Activated CD4-positive, alpha-beta T cell treated with anti-CD3 and anti-CD28 coated beads, Interleukin-2, amount 10 ng/mL, durations not matched to agents 7 days and 5 days (primary cell): Measurements from ENCODE around the gene MPP4. TPM values are rescaled to one million over a fixed set of nuclear protein-coding genes. Genes with fewer than 3 reads are reported as not detected.

Experiments used
- CTCF ChIA-PET: fragments of 350-600 bp; sonication (Branson Sonifier 250); formaldehyde crosslinking; loops from one replicate; lab custom pipeline; 2021; ENCODE audit warnings: antibody characterized with exemption; lab: Charles Lee
- POLR2A ChIA-PET: fragments of 350-600 bp; sonication (Branson Sonifier 250); formaldehyde crosslinking; loops from one replicate; lab custom pipeline; 2021; ENCODE audit warnings: antibody characterized with exemption; lab: Charles Lee
- DNase-seq: peaks from one replicate; pipeline ENCODE4 v3.0.0-alpha.2; 2020
- H3K27ac Mint-ChIP-seq: one replicate; pipeline ENCODE4 v1.8.0; 2021; ENCODE audit warnings: mild to moderate bottlenecking, moderate library complexity, mixed read lengths
- H3K27me3 Mint-ChIP-seq: one replicate; pipeline ENCODE4 v1.8.0; 2021; ENCODE audit warnings: mixed read lengths
- H3K36me3 Mint-ChIP-seq: one replicate; pipeline ENCODE4 v1.8.0; 2021; ENCODE audit warnings: low read depth, mixed read lengths
- H3K4me1 Mint-ChIP-seq: one replicate; pipeline ENCODE4 v1.8.0; 2021; ENCODE audit warnings: mixed read lengths
- H3K4me3 Mint-ChIP-seq: one replicate; pipeline ENCODE4 v1.8.0; 2021; ENCODE audit warnings: mild to moderate bottlenecking, moderate library complexity, mixed read lengths
- H3K9me3 Mint-ChIP-seq: one replicate; pipeline ENCODE4 v1.8.0; 2021; ENCODE audit warnings: mixed read lengths
- total RNA-seq, 2 experiments: library from RNA; stranded (reverse); gene quantifications; one replicate each; pipeline ENCODE4 v1.2.3, GENCODE V29; 2021

MPP4 gene
- total RNA-seq, 2 experiments from 2014 or later = not detected

DNA sequence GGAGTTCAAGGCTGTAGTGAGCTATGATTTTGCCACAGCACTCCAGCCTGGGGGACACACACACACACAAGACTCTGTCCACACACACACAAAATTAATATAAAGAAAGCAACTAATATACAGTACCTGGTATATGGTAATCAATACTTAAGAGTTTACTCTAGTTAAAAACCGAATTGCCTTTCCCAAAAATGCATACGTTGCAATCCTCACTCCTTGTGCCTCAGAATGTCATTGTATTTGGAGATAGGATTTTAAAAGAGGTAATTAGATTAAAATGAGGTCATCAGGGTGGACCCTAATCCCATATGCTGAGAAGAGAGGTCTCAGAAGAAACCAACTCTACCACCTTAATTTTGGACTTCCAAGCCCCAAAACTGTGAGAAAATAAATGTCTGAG lies 90.9 kb downstream of the MPP4 start:
- ChIA-PET CTCF (no interaction called here), POLR2A (no interaction called here)
- no peaks in the 10 kb centered on the region for H3K36me3 Mint-ChIP-seq
- no peak overlapping the region for H3K27ac Mint-ChIP-seq
- H3K27me3 Mint-ChIP-seq = peaks cover 33% of the 10 kb centered on the region
- no peaks in the 10 kb centered on the region for H3K4me1 Mint-ChIP-seq
- H3K9me3 Mint-ChIP-seq = peaks cover 4% of the 10 kb centered on the region
- no peak overlapping the region for H3K4me3 Mint-ChIP-seq
- DNase-seq = no peak

DNA sequence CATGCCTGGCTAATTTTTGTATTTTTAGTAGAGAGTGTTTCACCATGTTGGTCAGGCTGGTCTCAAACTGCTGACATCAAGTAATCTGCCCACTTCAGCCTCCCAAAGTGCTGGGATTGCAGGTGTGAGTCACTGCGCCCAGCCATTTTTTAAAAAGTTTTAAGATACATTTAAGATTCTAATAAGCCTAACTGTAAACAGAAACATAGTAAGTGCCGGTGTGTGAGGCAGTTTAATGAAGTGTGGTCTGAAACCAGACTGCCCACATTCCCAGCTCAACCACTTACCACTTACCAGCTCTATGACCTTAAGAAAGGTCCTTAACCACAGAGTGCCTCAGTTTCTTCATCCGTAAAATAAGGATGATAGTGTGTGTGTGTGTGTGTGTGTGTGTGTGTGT lies 97.5 kb downstream of the MPP4 start:
- Mint-ChIP-seq H3K9me3 (peaks cover 18% of the 10 kb centered on the region), H3K27me3 (peaks cover 26% of the 10 kb centered on the region), H3K4me1 (no peaks in the 10 kb centered on the region), H3K27ac (no peak overlapping the region), H3K36me3 (no peaks in the 10 kb centered on the region), H3K4me3 (no peak overlapping the region)
- DNase-seq = no peak
- CTCF ChIA-PET = no interaction called here
- POLR2A ChIA-PET = no interaction called here

DNA sequence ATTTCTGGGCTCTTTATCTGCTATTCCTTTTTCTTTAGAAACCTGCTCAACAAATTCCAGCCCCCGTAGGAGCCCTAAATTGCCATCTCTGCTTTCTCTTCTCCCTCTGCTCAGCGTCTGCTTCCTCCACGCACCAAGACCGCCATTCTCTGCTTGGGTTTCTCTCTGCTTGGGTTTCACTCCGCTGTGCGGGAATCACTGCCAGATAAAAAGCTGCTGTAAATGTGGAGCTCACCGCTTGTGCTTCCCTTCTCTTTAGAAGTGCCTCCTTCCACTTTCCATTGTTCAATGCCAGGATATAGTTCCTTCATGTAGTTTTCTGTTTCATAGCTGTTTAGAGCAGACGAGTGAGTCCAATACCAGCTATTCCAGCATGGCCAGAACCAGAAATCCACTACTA lies 101.0 kb downstream of the MPP4 start:
- no peak overlapping the region for H3K27ac Mint-ChIP-seq
- H3K4me3 Mint-ChIP-seq = no peak overlapping the region
- peaks cover 11% of the 10 kb centered on the region for H3K27me3 Mint-ChIP-seq
- no peak for DNase-seq
- no peaks in the 10 kb centered on the region for H3K4me1 Mint-ChIP-seq
- POLR2A ChIA-PET = no interaction called here
- CTCF ChIA-PET = no interaction called here
- H3K9me3 Mint-ChIP-seq = peaks cover 18% of the 10 kb centered on the region
- no peaks in the 10 kb centered on the region for H3K36me3 Mint-ChIP-seq

Other genes starting within 250 kb of the MPP4 start
- 10 to 100 TPM; 54.9 to 58.3 TPM for gene TRAK2, start 247.2 kb downstream of the MPP4 start, total RNA-seq
- gene STRADB, start 246.9 kb downstream of the MPP4 start, total RNA-seq = 10 to 100 TPM; 25.1 to 27.9 TPM
- gene TMEM237, start 55.1 kb downstream of the MPP4 start, total RNA-seq = 10 to 100 TPM; 20.0 to 22.5 TPM
- gene ALS2, start 82.3 kb upstream of the MPP4 start, total RNA-seq = 10 to 100 TPM; 10.7 to 11.7 TPM
- gene CDK15, start 107.9 kb upstream of the MPP4 start, total RNA-seq = not detected